KBM-7 (cell line): ENCODE results near the gene SEBOX.

Experiments
- DNase-seq: peaks from one replicate; pipeline ENCODE4 v3.0.0-alpha.2; 2015
- in situ Hi-C: fragments of 300-500 bp; cut with MboI; formaldehyde crosslinking; loops from 2 replicates; pipeline ENCODE4 v1.14.3; 2020; ENCODE audit warnings: low sequenced_read_pairs, low pct_unique_long_range_greater_than_20kb, mixed read lengths

SEBOX gene

GRCh38 chr17:28395426-28395825 lies 30.4 kb upstream of the SEBOX start:
- in situ Hi-C loops: no loop called here

DNA sequence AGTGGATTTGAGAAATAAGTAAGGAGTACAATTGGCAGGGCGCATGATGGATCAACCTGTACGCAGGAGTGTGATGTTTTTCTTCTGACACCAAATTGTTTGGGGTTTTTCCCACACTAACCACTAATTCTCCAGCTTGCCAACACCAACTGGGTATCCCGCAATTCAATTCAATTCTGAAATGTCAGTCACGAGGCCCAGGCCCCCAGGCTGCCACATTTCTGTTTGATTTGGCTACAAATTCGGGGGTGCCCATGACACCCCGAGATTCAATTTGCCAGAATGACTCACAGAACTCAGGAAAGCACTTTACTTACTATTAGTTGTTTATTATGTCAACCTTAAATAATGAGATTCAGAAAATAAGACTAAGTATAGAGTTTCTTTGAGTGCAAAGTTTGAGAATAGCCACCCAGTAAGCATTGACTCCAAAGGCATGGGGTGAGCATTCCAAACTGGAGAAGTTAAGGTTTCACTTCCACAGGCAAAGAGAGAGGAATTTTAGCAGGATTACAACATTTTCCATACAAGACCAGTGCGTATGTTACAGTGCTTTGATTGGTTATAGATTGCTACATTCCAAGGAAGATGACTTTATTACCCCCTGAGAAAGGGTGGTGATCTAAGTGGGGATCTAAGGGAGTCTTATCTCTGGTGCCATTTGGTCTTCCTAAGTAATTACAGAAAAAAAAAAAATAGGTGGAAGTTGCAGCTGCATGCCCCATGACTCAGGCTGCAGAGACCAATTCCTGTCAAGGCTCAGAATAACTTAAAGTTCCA lies 29.5 kb upstream of the SEBOX start:
- in situ Hi-C loops: no loop called here
- no peak for DNase-seq

More at GRCh38 chr17:28395426-28395825, 30.4 kb upstream of the SEBOX start:
- DNase-seq: no peak

DNA sequence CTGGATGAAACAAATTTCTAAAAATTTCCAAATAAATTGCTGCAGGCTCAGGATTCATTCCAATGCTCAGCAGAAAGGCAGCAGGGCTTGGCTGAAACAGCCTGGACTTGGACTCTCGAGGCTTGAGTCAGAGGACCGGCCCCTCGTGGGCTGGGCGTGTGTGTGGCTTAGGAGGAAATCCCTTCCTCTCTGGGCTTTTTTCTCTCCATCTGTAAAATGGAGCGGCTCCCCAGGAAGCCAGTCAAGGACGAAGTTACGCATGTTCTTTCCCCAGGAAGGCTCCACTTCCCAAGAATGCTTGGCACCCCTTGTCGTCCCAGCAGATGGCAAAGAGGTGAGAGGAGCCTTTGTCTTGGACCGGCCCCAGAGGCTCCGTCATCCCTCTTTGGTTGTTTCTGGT lies 27.5 kb upstream of the SEBOX start:
- no peak for DNase-seq
- in situ Hi-C loops: no loop called here

DNA sequence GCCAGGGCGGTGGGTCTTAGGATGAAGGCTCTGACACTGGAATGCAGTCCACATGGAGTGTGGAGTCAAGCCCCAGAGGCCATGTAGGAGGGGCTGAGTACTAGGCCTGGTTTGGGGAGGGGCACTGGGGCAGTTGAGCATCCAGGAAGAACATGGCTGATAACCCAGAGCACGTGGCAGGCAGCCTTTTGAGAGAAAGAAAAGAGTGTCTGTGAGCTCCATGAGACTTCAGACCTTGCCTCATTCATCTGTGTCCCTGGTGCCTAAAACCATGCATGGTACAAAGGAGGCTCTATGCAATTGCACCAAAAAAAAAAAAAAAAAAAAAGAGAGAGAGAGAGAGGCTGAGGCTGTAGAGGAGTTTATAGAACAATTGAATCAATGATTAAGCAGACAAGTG lies 26.4 kb upstream of the SEBOX start:
- in situ Hi-C loops: no loop called here

GRCh38 chr17:28390984-28391383 lies 26.0 kb upstream of the SEBOX start:
- in situ Hi-C loops: no loop called here

More for the DNA sequence above, 26.4 kb upstream of the SEBOX start:
- DNase-seq: no peak

DNA sequence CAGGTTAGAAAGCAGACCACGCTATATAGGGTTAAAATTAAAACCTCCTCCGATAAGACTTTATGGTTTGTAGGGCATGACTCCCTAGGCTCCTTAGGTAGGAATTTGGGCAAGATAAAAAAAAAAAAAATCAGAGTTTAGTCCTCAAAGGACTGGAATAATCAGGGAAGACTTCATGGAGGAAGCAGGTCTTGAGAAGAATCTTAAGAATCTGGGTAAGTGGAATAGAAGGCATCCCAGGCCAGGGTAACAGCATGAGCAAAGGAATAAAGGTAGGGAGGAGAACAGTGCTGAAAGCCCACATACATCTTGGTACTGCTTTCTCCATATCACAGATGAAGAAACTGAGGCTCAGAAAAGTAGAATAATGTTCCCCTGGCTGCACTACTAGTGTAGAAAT lies 25.6 kb upstream of the SEBOX start:
- in situ Hi-C loops: no loop called here
- no peak for DNase-seq

More at GRCh38 chr17:28390984-28391383, 26.0 kb upstream of the SEBOX start:
- no peak for DNase-seq

GRCh38 chr17:28390141-28390540 lies 25.1 kb upstream of the SEBOX start:
- in situ Hi-C loops: no loop called here
- DNase-seq: no peak

DNA sequence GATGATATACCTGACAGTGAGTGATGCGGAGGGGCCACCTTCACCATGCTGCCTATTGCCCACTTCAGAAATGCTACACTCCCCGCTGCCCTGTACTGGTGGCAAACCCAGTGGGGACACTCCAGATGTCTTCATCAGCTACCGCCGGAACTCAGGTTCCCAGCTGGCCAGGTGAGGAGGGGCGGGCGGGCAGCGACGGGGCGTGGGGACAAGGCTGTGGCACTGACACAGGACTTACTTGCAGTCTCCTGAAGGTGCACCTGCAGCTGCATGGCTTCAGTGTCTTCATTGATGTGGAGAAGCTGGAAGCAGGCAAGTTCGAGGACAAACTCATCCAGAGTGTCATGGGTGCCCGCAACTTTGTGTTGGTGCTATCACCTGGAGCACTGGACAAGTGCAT lies 23.1 kb upstream of the SEBOX start:
- in situ Hi-C loops: no loop called here
- DNase-seq: no peak

DNA sequence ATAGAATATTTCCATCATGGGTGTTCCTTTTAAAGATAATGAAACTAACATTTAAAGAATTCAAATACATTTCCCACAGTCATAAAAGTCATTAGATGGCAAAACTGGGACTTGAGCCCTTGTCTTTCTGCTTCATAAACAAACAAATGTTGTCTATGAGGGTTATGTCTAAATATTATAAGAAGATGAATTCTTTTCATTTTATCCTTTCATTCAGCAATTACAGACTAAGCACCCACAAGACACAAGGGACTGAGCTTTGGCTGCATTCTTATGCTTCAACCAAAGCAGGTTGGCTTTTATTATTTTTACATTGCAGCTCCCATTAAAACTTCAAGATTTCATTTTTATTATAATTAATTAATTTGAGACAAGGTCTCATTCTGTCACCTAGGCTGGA lies 21.4 kb upstream of the SEBOX start:
- no peak for DNase-seq
- in situ Hi-C loops: no loop called here

DNA sequence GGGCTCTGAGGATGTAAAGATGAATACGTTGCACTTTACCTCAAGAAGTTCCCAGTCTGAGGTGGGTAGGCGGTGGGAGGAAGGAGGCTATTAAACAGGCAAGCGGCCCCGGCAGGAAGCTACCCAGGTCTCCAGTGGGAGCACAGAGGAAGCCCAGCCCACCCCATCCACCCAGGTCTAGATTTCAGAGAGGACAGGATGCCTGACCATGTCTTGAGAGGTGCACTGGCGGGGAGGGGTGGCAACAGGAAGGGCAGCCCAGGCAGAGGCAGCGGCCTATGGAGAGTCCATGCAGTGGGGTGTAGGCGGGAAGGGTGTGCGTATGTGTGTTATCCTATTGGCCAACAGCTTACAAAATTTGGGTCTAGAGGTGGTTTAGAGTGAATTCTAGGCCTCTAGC lies 20.4 kb upstream of the SEBOX start:
- DNase-seq: no peak
- in situ Hi-C loops: no loop called here

DNA sequence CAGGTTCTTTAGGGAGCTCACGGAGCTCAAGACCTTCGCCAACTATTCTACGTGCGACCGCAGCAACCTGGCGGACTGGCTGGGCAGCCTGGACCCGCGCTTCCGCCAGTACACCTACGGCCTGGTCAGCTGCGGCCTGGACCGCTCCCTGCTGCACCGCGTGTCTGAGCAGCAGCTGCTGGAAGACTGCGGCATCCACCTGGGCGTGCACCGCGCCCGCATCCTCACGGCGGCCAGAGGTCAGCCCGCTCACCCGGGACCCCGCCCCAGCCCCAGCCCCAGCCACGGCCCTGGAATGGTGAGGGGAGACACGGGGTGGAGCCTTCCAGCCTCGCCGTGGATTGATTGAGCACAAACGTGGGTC lies 20.0 kb upstream of the SEBOX start:
- in situ Hi-C loops: no loop called here

GRCh38 chr17:28384281-28385036 lies 19.5 kb upstream of the SEBOX start:
- in situ Hi-C loops: no loop called here
- no peak for DNase-seq

More for the DNA sequence above, 20.0 kb upstream of the SEBOX start:
- no peak for DNase-seq

GRCh38 chr17:28381141-28381825 lies 16.3 kb upstream of the SEBOX start:
- in situ Hi-C loops: no loop called here
- no peak for DNase-seq

- in situ Hi-C loops: no loop called here
- peak; percentile 9 for DNase-seq
Observed at GRCh38 chr17:28379814-28380801, 15.1 kb upstream of the SEBOX start.

DNA sequence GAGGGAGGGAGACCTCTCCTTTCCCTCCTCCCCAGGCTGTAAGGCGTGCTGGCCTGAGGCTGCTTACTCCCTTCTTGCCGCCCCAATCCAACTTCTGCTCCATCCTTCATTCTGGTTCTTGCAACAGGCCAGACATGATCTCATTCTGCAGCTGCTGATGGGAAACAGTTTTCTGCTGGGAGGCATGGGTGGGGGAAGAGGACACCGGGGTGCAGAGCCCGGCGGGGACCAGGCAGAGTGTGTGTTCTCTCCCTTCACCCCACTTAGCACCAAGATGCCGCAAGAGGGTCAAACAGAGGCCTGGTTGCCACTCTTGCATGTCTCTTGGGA lies 7.9 kb upstream of the SEBOX start:
- DNase-seq: no peak
- in situ Hi-C loops: no loop called here

- in situ Hi-C loops: no loop called here
- no peak for DNase-seq
Observed at GRCh38 chr17:28372203-28372944, 7.4 kb upstream of the SEBOX start.

DNA sequence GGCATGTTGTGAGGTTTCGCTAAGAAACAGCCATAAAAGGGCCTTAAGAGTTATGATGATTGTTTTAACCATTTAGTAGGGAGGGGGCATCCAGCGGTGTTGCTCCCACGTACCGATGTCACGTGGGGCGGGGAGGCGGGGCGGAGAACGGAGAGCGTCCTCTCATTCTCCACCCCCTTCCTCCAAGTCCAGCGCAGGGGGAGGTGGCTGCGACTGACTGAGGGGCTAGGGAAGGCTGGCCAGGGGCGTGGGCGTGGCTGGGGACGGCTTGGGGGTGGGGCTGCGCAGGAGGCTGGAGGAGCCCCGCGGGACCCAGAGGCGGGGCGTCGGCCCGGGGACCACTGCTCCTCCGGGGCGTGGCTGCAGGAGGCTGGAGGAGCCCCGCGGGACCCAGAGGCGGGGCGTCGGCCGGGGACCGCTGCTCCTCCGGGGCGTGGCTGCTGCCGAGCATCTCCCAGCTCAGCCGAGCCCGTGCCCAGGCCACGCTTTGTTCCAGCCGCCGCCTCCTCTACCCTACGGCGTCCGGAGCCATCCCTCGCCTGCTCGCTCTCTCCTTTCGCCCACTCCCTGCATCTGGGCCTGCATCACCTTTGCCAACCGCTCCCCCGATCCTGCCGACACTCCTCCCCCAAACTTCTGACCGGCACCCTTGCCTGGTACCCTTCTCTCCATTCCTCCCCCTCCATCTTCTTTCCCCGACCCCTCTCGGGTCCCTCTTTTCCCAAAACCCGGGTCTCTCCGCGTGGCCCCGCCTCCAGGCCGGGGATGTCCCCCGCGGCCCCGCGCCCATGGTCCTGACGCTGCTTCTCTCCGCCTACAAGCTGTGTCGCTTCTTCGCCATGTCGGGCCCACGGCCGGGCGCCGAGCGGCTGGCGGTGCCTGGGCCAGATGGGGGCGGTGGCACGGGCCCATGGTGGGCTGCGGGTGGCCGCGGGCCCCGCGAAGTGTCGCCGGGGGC lies 6.5 kb upstream of the SEBOX start, which contains the start of gene SARM1:
Gene SARM1, plus strand, starts transcription at position 450 of the 958 bp plus-strand sequence. Its CDS starts 339 bp downstream, at position 789.
- in situ Hi-C loops: no loop called here
- DNase-seq: no peak
